Neural crest cell (in vitro differentiated cells): ENCODE measurements around the gene PXT1. TPM values are rescaled to one million over a fixed set of nuclear protein-coding genes. Genes with fewer than 3 reads are reported as not detected.

Source experiments
- DNase-seq: peaks from one replicate; pipeline ENCODE4 v3.0.0; 2021; ENCODE audit warnings: low read depth, mixed read lengths, low spot score
- H3K27ac Mint-ChIP-seq: one replicate; pipeline ENCODE4 v1.8.0; 2021; ENCODE audit warnings: mild to moderate bottlenecking, mixed read lengths; ENCODE audit not compliant: unreplicated experiment
- H3K27me3 Mint-ChIP-seq: 2 replicates; pipeline ENCODE4 v1.8.0; 2021; ENCODE audit warnings: low read depth, mild to moderate bottlenecking, mixed read lengths
- H3K36me3 Mint-ChIP-seq: 2 replicates; pipeline ENCODE4 v1.8.0; 2021; ENCODE audit warnings: low read depth, mild to moderate bottlenecking, mixed read lengths
- H3K4me1 Mint-ChIP-seq: 2 replicates; pipeline ENCODE4 v1.8.0; 2021; ENCODE audit warnings: mixed read lengths
- H3K4me3 Mint-ChIP-seq: one replicate; pipeline ENCODE4 v1.8.0; 2021; ENCODE audit warnings: mild to moderate bottlenecking, mixed read lengths
- H3K9me3 Mint-ChIP-seq: 2 replicates; pipeline ENCODE4 v1.8.0; 2021; ENCODE audit warnings: mixed read lengths
- CTCF ChIP-seq: fragments of 200-600 bp; sonication (generic); conservative IDR thresholded peaks from 2 replicates; pipeline ENCODE4 v1.5.0; 2021; ENCODE audit warnings: antibody characterized with exemption, mild to moderate bottlenecking
- total RNA-seq: library from RNA; stranded (reverse); gene quantifications from 2 replicates; pipeline ENCODE4 v1.2.1, GENCODE V29; 2021

The PXT1 gene
- total RNA-seq, 1 donor from 2014 or later = 0.14 TPM

GRCh38 chr6:36404164-36404563, 38.5 kb downstream of the PXT1 start:
- H3K4me3 Mint-ChIP-seq = no peak overlapping the region
- peaks cover 7% of the 10 kb centered on the region for H3K27me3 Mint-ChIP-seq
- TF ChIP-seq CTCF = no peak
- no peak overlapping the region for H3K27ac Mint-ChIP-seq
- no peak for DNase-seq
- H3K4me1 Mint-ChIP-seq = no peaks in the 10 kb centered on the region
- no peaks in the 10 kb centered on the region for H3K9me3 Mint-ChIP-seq
- no peaks in the 10 kb centered on the region for H3K36me3 Mint-ChIP-seq

- H3K27me3 Mint-ChIP-seq = peaks cover 7% of the 10 kb centered on the region
Measured at GRCh38 chr6:36402481-36402880, 40.2 kb downstream of the PXT1 start.

GRCh38 chr6:36399970-36400369, 42.7 kb downstream of the PXT1 start:
- no peak for TF ChIP-seq CTCF
- H3K36me3 Mint-ChIP-seq = no peaks in the 10 kb centered on the region
- no peaks in the 10 kb centered on the region for H3K9me3 Mint-ChIP-seq
- no peaks in the 10 kb centered on the region for H3K4me1 Mint-ChIP-seq
- H3K27ac Mint-ChIP-seq = no peak overlapping the region
- peaks cover 4% of the 10 kb centered on the region for H3K27me3 Mint-ChIP-seq
- DNase-seq = no peak
- no peak overlapping the region for H3K4me3 Mint-ChIP-seq

More at GRCh38 chr6:36402481-36402880, 40.2 kb downstream of the PXT1 start:
- Mint-ChIP-seq H3K4me1 (no peaks in the 10 kb centered on the region), H3K27ac (no peak overlapping the region), H3K36me3 (no peaks in the 10 kb centered on the region), H3K9me3 (no peaks in the 10 kb centered on the region), H3K4me3 (no peak overlapping the region)
- TF ChIP-seq CTCF = no peak
- no peak for DNase-seq

GRCh38 chr6:36392621-36393020, 50.0 kb downstream of the PXT1 start:
- no peak for TF ChIP-seq CTCF
- no peaks in the 10 kb centered on the region for H3K4me1 Mint-ChIP-seq
- H3K36me3 Mint-ChIP-seq = peaks cover 3% of the 10 kb centered on the region
- no peak overlapping the region for H3K4me3 Mint-ChIP-seq
- DNase-seq = no peak
- H3K9me3 Mint-ChIP-seq = peaks cover 3% of the 10 kb centered on the region
- peaks cover 52% of the 10 kb centered on the region for H3K27me3 Mint-ChIP-seq
- H3K27ac Mint-ChIP-seq = no peak overlapping the region

- no peak overlapping the region for H3K27ac Mint-ChIP-seq
- H3K27me3 Mint-ChIP-seq = peaks cover 83% of the 10 kb centered on the region
- H3K9me3 Mint-ChIP-seq = peaks cover 3% of the 10 kb centered on the region
- H3K4me1 Mint-ChIP-seq = peaks cover 11% of the 10 kb centered on the region
- peaks cover 3% of the 10 kb centered on the region for H3K36me3 Mint-ChIP-seq
- DNase-seq = no peak
- TF ChIP-seq CTCF = no peak
- H3K4me3 Mint-ChIP-seq = no peak overlapping the region
Measured at GRCh38 chr6:36389353-36389752, 53.3 kb downstream of the PXT1 start.
